Colon (tissue), 2 donors: ENCODE results near the gene DCST2.

Experiments used
- FAIRE-seq: peaks from 2 replicates; lab custom pipeline; 2012; peaks lifted over from hg19 to GRCh38; lab: Jason Lieb, UNC
- donor health status: control.
- donor health status: control.

The DCST2 gene

DNA sequence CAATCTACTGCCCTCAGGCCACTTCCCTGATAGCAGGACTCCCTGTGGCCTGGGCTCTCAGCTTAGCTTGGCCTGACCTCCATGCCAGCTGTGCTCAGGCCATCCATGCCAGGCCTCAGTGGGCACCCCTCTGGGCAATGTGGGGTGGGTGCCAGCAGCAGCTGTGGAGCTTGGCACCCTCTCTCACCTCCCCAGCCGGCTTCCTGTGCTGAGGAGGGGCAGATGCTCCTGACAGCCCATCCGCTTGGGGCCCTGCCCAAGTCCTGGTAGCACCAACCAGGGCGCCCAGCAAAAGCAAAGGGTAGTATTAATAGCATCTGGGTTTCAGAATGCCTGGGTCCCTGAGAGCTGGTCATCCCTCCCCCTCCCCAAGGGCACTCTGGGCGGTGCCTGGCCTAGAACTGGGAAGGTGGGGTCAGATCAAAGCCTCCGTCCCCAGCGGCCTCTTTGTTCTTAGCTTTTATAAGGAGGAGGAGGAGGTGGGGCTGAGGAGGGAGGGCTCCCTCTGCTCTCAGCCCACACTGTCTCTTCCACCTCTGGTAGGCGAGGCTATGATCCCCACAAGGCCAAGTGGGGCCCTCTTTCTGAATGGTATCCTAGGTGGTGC, 36.1 kb upstream of the DCST2 start:
- FAIRE-seq, result no peak

DNA sequence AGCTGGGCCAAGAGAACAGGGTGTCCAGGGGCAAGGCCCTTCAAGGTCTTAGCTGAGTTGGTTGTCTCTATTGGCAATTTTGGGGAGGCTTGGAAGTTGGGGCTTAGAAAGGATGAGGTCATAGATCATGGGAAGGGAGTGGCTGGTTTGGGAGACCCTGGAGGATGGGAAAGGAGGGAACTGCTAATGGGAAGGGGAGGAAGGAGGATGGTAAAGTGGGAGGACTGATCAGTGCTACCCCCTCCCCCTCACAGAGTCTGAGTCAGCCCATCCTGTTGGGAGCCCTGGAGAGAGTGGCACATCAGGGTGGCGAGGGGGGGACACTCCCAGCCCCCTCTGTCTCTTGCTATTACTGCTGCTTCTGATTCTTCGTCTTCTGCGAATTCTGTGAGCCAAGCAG, 35.0 kb upstream of the DCST2 start:
- FAIRE-seq, result no peak

DNA sequence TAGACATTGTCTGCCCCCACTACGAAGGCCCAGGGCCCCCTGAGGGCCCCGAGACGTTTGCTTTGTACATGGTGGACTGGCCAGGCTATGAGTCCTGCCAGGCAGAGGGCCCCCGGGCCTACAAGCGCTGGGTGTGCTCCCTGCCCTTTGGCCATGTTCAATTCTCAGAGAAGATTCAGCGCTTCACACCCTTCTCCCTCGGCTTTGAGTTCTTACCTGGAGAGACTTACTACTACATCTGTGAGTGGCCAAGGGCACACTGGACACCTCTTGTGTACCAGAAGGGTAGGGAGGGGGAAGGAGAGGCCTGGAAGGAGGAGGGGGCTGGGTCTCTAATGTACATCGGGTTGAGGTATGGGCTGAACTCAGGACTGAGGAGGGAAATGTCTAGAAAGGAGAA, 33.2 kb upstream of the DCST2 start:
- no peak for FAIRE-seq

DNA sequence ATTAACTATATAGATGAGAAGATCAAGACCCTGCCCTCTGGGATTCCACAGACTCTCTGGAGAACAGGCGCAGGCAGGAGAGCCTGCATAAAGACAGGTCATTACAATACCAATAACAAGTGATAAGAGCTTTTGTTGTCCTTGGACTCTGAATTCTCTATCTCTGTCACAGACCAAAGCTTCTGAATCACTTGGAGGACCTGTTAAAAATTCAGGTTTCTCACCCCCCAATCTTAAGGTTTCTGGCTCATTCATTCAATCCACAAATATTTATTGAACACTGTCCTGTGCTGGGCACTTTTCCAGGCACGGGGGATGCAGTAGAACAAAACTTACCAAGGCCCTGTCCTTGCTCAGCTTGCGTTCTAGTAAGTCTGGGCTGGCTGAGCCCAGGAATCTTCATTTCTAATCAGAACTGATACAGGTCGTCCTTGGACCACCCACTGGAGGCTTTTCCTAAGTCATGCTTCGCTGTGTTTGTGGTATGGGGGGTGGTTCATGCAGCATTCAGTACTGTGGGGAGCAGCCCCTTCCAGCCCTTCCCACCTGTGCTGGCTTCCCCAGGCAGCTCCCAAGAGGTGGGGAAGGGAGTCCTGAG, 31.4 kb upstream of the DCST2 start:
- no peak for FAIRE-seq

DNA sequence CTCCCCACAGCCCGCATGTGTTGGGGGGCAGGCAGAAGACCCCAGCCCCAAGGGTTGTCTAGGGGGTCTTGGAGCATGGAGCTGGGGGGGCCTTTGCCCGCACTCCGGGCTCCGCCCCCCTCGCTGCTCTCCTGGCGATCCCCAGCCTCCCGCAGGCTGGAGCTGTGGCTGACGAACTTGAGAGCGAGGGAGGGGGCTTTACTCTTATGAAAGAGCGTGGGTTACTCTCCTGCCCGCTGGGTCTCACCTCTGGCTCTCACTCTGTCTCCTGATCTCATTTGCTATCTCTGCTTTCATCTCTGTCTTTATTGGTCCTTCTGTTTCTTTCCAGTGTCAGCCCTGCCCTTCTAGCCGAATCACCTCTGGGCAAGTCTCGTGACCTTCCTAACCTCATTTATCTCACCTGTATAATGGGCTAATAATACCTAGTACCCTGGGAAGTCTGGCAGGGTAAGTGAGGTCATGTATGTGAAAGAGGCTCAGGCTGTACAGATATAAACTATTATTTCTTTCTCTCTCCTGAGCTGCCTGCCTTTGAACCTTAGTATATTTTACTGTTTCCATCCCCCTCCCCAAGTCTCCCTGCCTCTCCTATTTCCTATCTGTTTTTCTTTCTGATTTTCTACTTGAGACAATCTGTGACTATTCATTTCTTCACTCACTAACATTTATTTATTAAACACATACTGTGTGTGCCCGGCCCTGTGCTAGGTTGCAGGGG, 30.7 kb upstream of the DCST2 start:
- no peak for FAIRE-seq

DNA sequence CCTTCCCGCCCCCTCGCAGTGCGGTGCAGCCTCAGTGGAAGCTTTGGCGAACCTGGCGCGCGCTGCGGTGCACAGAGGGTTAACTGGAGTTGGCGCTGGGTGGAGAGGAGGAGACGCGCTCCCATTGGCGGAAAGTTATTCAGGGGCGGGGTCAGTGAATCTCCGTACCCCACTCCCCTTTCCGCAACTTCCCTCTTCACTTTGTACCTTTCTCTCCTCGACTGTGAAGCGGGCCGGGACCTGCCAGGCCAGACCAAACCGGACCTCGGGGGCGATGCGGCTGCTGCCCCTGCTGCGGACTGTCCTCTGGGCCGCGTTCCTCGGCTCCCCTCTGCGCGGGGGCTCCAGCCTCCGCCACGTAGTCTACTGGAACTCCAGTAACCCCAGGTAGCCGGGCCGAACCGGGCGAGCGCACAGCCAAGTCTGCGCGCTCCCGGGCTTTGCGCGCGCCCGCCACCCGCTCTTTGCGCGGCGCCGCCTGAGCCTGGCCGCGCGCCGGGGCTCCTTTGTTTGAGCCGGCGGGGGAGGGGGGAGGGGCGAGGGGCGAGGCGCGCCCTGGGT, 30.0 kb upstream of the DCST2 start, which contains the start of gene EFNA4:
EFNA4 (plus strand) TSS at position 191 of the 561 bp plus-strand sequence; CDS start at position 275, 84 bp downstream.
- FAIRE-seq, result no peak

DNA sequence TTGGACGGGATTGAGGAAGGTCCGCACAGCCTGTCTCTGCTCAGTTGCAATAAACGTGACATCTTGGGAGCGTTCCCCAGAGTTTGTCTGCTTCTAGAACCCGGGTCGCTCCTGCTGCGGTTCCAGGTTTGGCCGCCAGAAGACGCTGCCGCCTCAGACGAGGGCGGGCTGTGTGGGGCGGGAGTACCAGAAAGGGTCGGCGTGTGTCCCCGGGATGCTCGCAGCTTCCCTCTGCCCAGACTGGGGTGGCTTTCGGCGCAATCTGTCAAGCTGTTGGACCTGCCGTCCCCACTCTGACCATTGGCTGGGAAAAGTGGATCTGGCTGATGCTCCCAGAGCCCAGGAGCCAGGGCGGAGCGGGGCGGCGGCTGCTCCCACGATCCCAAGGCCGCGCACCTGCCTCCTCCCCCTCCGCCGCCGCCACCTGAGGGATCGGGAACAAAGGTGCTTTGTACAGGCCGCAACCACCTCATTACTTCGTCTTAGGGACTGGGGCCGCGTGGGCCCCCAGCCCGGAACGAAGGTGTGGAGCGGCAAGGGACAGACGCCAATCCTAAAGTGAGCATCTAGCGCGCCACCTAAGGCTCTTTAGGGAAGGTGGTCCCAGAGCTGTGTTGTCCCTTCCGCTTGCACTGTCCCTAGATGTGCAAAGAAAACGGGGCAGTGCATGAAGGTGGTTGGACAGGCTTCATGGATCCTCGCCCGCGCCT, 29.3 kb upstream of the DCST2 start:
- no peak for FAIRE-seq

DNA sequence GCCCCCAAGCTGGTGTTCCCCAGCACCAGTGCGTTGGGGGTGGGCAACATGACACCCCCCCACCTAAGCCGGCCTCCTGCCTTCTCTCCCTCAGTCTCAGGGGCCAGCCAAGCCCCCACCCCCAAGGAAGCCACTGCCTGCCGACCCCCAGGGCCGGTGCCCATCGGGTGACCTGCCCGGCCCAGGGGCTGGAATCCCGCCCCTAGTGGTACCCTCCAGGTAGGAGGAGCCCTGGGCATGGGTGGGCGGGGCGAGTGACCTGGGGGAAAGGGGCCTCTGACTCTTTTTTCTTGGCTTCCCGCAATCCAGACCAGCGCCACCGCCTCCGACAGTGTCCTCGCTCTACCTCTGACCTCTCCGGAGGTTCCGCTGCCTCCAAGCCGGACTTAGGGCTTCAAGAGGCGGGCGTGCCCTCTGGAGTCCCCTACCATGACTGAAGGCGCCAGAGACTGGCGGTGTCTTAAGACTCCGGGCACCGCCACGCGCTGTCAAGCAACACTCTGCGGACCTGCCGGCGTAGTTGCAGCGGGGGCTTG, 28.6 kb upstream of the DCST2 start:
- FAIRE-seq, result no peak

DNA sequence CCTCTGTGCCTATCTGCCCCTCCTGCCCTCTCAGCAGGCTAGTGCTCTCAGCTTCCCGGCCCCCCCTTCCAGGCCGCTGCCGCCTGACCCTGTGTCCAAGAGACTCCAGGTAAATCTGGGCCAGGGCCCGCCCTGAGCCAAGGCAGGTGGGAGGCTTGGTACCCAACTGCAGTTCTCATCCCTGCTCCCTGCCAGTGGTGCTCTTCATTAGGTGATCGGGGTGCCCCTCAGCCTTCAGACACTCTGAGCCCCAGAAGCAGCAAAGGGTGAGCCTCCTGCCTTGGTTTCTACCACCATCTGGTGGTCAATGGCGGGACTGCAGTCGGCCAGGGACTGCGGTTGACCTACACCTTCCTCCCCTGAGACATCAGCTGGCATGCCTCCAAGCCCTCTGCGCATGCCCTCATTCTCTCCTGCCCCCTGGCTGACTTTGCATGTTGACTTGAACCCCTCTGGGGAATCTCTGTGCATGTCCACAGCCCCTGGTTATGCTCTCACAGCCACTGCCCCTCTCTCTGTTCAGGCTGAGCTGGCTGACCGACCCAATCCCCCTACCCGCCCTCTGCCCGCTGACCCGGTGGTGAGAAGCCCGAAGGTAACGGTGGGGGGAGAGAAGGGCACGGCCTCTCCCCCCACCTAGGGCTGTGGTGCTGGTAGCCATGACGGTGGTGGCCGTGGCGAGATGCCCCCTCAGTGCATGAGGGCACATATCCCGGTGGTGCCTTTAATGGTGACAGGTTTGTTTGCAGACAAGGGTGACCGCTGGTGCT, 28.0 kb upstream of the DCST2 start:
- no peak for FAIRE-seq

DNA sequence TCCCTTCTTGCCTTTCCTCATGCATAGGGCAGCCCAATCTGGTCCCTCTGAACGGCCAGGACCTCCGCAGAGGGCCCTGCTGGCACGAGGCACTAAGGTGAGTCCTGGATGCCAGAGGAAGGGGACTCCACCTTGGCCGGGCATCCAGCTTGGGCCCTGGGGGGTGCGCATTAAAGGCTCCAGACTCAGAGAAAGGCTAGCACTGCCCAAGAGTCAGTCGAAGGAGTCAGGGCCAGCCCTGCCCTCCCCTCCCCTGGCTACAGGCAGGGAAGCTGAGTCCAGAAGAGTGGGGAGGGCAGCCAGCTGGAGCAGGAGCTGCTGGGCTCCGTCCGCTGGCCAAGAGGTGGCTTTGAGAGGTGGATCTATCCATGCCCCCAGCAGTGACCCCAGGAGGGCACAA, 27.2 kb upstream of the DCST2 start:
- FAIRE-seq, result no peak

DNA sequence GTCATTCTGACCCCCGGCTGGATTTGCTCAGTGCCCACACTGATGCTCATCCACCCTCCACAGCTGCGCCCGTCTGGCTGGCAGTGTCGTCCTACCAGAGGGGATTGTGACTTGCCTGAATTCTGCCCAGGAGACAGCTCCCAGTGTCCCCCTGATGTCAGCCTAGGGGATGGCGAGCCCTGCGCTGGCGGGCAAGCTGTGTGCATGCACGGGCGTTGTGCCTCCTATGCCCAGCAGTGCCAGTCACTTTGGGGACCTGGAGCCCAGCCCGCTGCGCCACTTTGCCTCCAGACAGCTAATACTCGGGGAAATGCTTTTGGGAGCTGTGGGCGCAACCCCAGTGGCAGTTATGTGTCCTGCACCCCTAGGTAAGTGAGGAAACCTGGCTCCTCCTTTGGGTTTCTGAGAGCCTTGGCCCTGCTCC, 24.2 kb upstream of the DCST2 start:
- FAIRE-seq, result no peak

DNA sequence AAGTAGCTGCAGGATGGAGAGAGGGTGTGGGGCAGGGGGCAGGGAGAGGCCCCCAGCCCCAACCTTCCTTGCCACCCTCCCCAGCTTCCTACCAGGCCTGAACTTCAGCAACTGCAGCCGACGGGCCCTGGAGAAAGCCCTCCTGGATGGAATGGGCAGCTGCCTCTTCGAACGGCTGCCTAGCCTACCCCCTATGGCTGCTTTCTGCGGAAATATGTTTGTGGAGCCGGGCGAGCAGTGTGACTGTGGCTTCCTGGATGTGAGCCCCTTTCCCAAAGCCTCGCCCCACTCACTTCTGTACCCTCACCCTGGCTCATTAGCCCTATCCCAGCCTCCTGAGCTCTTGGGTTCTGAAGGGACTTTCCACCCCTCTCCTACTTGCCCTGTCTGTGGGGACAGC, 23.5 kb upstream of the DCST2 start:
- FAIRE-seq, result no peak

DNA sequence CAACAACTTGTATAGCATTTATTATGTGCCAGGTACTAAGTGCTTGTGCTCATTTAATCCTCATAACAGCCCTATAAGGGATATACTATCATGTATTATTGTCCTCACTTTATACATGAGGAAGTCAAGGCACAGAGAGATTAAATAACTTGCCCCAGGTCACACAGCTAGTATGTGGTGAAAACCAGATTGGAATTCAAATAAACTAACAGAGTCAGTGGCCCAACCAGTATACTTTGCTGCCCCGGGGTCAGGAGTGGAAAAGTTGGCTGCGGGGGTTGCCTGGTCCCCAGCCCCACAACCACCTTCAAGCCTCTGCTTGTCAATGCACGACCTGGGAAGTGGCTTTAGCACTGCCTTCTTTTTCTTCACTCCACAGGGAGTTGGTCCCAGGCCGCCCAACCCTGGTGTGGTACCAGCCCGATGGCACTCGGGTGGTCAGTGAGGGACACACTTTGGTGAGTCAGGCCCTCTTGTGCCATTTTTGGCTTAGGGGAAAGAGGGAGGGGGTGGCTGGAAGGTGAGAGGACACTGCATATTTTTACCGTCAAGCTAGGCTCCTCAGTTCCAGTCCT, 20.0 kb upstream of the DCST2 start:
- FAIRE-seq, result no peak

DNA sequence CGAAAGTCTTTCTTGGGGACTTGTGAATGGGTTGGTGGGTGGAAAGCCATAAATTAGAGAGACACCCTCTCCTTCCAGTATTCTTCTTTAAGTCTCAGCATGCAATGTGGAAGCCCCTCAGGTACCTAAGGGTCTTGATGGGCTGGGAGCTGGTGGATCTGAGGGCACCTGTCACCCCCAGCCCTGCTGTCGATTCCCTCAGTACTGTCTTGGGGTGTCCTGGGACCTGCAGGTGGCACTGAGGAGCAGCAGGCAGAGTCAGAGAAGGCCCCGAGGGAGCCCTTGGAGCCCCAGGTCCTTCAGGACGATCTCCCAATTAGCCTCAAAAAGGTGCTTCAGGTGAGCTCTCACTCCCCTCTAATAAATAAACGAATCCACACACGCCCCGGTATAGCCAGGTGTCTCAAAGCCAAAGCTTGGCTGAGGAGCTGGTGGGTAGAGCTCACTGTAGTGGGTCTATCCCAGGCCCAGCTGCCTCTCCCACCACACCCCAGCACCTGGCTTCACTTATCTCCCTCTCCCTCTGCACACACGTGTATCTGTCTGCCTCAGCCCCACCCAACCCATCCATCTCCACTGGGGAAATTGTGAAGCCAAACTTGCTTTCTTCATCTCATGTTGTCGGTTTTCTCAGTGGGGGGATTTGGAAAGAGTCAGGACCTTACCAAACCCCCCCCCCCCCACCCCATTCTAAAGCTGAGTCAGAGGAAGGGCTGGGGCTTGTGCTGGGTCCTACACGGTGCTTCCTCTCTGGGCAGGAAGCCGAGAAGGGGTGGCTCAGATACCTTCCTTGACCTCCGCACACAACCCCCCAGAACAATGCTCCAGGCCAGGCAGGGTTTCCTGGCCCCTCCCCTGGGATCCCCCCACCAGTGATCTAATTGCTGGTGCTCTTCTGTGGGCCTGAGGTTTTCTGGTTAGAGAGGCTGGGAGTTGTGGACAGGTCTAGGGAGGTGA, 19.1 kb upstream of the DCST2 start:
- no peak for FAIRE-seq

DNA sequence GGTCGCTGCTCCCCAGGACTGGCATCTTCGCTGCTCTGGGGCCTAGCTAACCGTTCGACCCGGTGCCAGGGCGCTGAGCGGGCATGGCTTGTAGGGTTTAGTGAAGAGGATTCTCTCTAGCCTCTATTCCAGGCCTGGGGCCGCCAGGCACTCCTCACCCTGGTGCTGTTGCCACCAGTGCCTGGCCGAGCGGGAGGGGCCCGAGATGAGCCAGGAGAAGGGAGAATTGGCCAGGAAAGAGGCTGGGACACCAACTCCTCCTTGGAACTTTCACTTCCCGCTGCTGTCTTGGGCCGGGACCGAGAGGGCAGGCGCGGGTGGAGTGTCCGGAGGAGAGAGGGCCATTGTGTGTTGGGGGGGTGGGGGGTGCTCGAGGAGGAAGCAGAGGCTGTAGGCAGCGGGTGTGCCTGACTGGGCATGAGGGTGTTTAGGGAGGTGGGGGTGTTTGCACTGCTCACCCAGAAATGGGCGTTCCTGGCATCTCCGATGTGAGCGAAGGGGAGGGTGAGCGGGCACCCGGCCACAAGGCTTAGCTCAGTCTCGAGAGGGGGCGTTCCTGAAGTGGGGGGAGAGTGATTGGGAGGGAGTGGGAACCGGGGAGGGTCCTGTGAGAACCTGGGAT, 18.3 kb upstream of the DCST2 start:
- FAIRE-seq, result no peak

DNA sequence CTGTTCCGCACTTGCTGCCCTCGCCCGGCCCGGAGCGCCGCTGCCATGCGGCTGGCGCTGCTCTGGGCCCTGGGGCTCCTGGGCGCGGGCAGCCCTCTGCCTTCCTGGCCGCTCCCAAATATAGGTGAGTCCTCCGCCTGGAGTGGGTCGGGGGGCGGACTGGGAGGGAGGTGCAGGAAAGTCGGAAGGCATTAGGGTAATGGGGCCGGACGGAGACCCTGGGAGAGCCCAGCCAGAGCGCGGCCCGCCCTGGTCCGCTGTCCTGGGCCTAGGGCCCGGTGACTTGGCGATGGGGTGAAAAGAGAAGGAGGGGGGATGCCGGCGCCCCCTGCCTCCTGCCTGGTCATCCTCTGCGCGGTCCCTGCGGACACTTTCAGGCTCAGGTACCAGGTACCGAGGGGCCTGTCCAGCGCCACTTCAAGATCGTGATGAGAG, 17.8 kb upstream of the DCST2 start:
- FAIRE-seq, result no peak

DNA sequence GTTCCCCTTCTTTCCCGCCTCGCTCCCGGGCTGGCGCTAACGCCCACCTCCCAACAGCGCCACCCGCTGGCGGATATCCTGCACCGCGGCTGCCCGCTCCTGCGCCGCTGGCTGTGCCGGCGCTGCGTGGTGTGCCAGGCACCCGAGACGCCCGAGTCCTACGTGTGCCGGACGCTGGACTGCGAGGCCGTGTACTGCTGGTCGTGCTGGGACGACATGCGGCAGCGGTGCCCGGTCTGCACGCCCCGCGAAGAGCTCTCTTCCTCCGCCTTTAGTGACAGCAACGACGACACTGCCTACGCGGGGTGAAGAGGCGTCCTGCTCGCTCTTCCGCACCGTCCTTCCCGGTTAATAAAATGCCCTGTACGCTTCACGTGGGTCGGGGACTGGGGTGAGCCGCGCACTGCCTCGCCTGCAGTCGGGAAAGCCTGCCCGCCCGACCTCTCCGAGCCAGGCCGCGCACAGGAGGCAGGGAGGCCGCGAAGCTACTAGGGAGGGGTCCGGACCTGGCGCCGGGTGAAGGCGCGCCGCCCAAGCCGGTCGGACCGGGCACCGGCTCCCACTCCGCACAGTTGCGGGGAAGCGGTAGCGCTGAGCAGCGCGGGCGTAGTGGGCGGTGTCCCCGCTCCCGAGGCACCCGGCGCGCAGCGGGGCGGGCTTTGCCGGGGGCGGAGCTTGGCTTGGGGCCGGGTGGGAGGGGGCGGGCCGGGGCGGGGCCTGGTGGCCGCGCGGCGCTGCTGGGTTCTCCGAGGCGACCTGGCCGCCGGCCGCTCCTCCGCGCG, 17.2 kb upstream of the DCST2 start, which contains the start of gene ADAM15:
ADAM15 (plus strand) TSS at position 757 of the 782 bp plus-strand sequence. CDS start 71 bp downstream, outside the sequence.
- no peak for FAIRE-seq
